AG09309 (cell line): Measurements from ENCODE around the gene LAMA5.

Experiments
- DNase-seq: peaks from one replicate; pipeline ENCODE4 v3.0.0-alpha.2; 2010; ENCODE audit warnings: low read depth
- H3K4me3 ChIP-seq: 2 replicates; pipeline ENCODE4 v1.5.1; 2011; ENCODE audit warnings: mild to moderate bottlenecking, low read depth, low read length, moderate library complexity; ENCODE audit not compliant: control insufficient read depth
- CTCF ChIP-seq: IDR thresholded peaks from 2 replicates; pipeline ENCODE4 v1.5.1; 2011; ENCODE audit warnings: mild to moderate bottlenecking, low read depth, low read length, inconsistent platforms; ENCODE audit not compliant: insufficient read depth, control insufficient read depth; ENCODE audit errors: missing control alignments

Gene LAMA5

GRCh38 chr20:62323146-62323979, 43.7 kb downstream of the LAMA5 start:
- DNase-seq = no peak
- TF ChIP-seq CTCF = no peak
- H3K4me3 ChIP-seq = no peak overlapping the region

GRCh38 chr20:62322492-62323041, 44.5 kb downstream of the LAMA5 start:
- DNase-seq = no peak
- no peak overlapping the region for H3K4me3 ChIP-seq
- TF ChIP-seq CTCF = no peak

- H3K4me3 ChIP-seq = no peak overlapping the region
- no peak for TF ChIP-seq CTCF
- no peak for DNase-seq
Measured at GRCh38 chr20:62321975-62322374, 45.1 kb downstream of the LAMA5 start.

- no peak overlapping the region for H3K4me3 ChIP-seq
- no peak for DNase-seq
Measured at GRCh38 chr20:62321521-62321948, 45.6 kb downstream of the LAMA5 start.

GRCh38 chr20:62320581-62321354, 46.3 kb downstream of the LAMA5 start:
- H3K4me3 ChIP-seq = no peak overlapping the region
- DNase-seq = no peak
- TF ChIP-seq CTCF = no peak

More at GRCh38 chr20:62321521-62321948, 45.6 kb downstream of the LAMA5 start:
- TF ChIP-seq CTCF = no peak

GRCh38 chr20:62319346-62319909, 47.7 kb downstream of the LAMA5 start:
- DNase-seq = no peak

More at GRCh38 chr20:62319346-62319909, 47.7 kb downstream of the LAMA5 start:
- H3K4me3 ChIP-seq = no peak overlapping the region
- no peak for TF ChIP-seq CTCF
